HG03025 (cell line): Measurements from ENCODE around the gene PPM1D.
"Not testable (repeated sequence)": the region's sequence is repeated elsewhere in the genome, so short reads cannot be mapped to it uniquely, and the experiment has no call there.

ENCODE experiments used
- ATAC-seq: cut with Tn5 transposase; IDR thresholded peaks from one replicate; pipeline ENCODE4 v1.9.1; 2021; ENCODE audit warnings: mild to moderate bottlenecking, moderate library complexity; ENCODE audit not compliant: unreplicated experiment, low FRiP score

The PPM1D gene

DNA sequence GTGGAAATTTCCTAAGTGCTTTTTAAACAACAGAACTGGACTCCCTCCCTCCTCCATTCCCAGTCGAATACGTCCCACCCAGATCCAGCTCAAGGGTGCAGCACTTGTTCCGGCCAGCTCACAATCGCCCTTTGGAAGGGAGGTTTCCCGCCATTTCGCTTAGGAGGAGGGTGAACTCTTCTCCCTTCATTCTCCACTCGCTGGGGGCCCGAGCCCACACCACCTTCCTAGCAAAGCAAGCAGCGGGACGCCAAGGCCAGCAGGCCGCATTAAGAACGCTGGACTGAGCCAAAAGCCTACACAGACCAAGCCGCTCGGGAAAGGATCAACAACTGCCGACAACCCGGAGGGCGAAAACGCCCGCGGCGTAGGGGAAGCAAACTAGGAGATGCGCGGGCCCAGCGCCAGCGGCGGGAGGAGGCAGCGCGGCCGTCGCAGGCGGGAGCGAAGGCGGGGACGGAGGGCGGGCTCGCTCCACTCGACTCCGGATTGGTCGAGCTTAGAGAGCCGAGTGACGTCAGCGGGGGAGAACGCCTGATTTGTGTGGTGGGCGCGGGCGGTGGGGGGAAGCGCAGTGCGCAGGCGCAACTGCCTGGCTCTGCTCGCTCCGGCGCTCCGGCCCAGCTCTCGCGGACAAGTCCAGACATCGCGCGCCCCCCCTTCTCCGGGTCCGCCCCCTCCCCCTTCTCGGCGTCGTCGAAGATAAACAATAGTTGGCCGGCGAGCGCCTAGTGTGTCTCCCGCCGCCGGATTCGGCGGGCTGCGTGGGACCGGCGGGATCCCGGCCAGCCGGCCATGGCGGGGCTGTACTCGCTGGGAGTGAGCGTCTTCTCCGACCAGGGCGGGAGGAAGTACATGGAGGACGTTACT is at the start of gene PPM1D:
Gene PPM1D (plus strand): TSS at position 574 of the 870 bp plus-strand sequence. CDS start 222 bp downstream, at position 796.
- peak; percentile 86 for ATAC-seq

GRCh38 chr17:60552255-60552654 is 47.7 kb upstream of the PPM1D start:
- not testable (repeated sequence) for ATAC-seq

GRCh38 chr17:60554377-60554788 is 45.6 kb upstream of the PPM1D start:
- no peak for ATAC-seq

DNA sequence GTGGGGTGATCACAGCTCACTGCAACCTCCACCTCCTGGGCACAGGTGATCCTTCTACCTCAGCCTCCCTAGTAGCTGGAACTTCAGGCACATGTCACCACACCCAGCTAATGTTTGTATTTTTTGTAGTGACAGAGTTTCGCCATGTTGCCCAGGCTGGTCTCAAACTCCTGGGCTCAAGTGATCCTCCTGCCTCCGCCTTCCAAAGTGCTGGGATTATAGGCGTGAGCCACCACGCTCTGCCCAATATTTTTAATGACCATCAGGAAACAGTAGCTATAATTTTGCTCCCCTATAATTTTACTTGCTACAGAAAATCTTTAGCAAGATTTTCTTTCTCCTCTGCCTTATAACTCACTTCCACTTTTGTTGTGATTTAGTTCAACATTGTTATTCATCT is 44.2 kb upstream of the PPM1D start:
- ATAC-seq = no peak

- ATAC-seq = no peak
Observed at GRCh38 chr17:60557805-60558204, 42.2 kb upstream of the PPM1D start.

GRCh38 chr17:60559659-60559994 is 40.4 kb upstream of the PPM1D start:
- ATAC-seq = no peak

DNA sequence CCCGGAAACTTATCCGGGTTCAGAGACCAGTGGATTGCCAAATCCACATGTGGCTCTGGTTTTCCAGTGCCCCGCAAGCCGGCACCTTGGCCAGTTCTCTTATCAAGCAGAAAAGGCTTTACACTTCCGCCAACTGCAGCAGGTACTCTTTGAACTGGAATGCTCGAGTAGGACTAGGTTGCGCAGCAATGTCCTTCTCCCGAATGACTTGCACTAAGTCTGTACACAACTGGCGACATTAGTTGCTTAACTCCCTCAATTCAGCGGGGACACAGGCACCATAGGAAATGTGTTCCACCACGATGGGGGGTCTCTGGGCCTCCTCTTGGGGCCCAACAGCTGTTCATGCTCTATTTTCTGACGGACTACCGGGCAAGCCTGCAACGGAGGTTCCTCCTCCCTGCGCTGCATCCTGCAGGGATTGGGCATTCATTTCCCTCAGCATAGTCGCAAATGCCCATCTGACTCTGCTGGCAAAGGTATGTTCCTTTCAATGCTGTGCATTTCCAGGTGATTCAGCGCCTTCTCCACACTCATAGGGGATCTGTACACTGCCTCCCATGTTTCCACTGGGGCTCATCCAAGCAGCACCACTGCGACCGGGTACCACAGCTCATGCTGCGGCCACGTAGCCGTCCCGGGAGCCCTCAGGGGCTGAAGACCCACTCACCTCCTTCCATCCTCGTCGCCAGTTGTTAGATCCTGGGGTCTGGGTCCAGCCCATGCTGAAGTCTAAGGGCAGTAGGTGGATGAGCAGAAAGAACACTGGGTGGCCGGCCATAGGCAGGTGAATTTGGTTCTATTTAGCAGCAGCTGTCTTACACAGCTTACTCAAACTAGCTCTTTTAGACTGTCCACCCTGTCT is 39.8 kb upstream of the PPM1D start:
- ATAC-seq = no peak

GRCh38 chr17:60560860-60561257 is 39.1 kb upstream of the PPM1D start:
- ATAC-seq = no peak

- ATAC-seq = no peak
Observed at GRCh38 chr17:60562421-60562820, 37.6 kb upstream of the PPM1D start.

GRCh38 chr17:60563743-60564142 is 36.2 kb upstream of the PPM1D start:
- no peak for ATAC-seq

GRCh38 chr17:60565233-60565632 is 34.8 kb upstream of the PPM1D start:
- no peak for ATAC-seq

- no peak for ATAC-seq
Observed at GRCh38 chr17:60573236-60574051, 26.5 kb upstream of the PPM1D start.

DNA sequence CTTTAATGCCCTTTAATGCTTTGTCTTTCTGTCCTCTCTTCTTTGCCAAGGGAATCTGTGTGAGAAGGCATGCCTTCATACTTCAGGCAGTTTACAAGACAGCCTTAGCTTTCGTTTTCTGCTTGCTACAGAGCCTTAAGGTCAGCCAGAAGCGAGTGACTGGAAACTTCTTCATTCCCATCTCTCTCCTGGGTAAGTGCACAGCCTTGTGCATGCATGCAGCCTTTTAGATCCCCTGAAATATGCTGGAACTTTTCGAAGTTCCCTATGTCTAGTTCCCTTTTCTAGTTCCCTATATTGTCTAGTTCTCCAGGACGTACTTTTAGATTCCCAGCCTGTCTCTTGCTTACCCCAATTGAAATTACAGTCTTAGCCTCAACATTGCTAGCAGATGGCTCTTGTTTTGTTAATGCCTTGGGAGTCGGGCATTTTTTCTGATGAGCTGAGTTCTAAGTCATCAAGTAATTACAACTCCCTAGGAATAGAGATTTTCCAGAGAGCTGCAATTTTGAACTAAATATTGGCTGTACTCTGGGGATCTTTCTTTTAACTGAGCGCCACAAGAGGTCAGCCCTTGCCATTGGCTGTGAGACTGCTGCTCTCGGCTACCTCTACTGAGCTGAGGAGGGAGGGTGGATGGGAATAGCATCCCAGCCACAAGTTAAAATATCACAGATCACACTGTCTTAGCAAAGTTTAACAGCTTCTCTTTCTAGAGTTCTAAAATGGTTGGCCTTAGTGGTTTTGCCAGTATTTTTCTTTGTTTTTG is 22.7 kb upstream of the PPM1D start:
- no peak for ATAC-seq

DNA sequence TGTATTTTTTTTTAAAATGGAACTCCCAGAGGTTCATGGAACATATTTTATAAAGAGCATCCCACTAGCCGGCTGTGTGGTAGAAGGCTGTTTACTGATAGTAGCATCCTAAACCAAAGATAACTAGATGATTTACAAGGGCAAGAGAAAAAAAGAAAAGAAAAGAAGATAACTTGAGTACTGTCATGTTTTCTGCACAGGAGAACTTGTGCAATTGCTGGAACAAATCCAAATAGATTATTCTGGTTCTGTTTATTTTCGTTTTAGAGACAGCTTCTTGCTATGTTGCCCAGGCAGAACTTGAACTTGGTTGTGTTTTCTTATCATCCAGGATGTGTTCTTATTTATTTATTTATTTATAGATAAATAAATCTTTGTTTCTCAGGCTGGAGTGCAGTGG is 20.9 kb upstream of the PPM1D start:
- no peak for ATAC-seq

DNA sequence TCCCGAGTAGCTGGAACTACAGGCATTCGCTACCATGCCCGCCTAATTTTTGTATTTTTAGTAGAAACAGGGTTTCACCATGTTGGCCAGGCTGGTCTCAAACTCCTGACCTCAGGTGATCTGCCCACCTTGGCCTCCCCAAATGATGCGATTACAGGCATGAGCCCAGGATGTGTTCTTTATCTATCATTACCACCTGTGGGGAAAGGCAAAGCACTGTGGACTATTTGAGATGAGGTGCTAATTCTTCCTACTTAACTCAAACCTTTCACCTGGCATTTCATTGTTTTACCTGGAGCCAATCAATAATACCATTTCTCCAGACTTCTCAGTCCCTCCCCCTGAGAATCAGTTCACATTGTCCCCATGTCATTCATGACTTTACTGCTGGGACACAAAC is 20.4 kb upstream of the PPM1D start:
- no peak for ATAC-seq

DNA sequence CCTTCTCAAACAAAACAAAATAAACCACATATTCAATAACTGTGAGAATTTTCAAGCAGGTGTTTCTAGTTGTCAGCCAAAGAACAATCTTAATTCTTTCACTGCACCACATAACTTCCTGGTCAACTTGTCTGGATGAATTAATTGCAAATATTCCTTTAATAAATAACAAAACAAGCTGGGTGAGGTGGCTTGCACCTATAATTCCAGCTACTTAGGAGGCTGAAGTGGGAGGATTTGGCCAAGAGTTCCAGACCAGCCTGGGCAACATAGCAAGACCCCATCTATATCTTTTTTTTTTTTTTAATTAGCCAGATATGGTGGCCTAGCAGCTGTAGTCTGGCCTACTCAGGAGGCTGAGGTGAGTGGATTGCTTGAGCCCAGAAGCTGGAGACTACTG is 17.0 kb upstream of the PPM1D start:
- no peak for ATAC-seq

- no peak for ATAC-seq
Observed at GRCh38 chr17:60585887-60586286, 14.1 kb upstream of the PPM1D start.

DNA sequence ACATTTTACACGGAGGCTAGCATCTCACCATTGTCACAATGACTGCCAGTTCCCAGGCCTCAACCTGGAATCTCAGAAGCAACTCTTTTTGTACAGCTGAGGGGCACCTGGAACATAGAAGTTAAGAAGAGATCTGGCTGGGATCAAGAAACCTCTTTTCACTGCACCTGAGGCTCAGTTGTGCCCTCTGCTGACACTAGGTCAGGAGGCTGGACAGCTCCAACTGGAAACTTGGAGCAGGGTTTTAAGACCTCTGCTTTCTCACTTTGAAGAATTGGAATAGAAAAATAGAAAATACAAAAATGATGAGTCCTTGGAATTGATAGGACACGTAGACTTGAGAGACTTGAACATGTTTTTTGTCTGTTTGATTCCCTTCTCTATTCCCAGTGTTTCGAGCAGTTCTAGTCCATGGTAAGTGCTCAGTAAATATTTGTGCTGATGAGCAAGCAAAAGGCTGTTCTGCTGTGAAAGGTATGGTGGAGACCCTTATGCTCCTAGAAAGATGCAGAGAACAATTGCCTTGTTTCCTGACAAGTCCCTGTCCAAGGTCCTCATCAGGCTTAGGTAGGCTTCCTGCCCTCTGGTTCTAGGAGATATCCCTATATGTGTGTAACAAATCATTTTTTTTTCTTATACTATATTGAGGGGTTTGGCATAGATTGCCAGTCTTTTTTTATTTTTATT is 13.6 kb upstream of the PPM1D start:
- no peak for ATAC-seq

DNA sequence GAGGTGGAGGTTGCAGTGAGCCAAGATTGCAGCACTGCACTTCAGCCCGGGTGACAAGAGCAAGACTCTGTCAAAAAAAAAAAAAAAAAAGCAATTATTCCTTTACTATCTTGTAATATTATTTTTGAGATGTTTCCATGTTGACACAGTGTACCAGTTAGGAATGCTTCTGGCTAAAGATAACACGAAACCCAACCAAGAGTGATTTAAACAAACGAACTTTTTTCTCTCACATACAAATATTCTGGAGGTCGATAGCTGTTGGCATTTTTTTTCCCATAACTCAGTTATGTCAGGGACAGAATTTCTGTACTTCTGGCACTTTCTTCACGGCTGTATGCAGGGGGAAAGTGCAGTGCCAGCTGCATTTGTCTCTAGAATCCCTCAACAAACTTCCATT is 9.9 kb upstream of the PPM1D start:
- no peak for ATAC-seq
